GM19452 (cell line): ENCODE data around the gene UFSP1.
"Not testable (repeated sequence)": the region's sequence is repeated elsewhere in the genome, so short reads cannot be mapped to it uniquely, and the experiment has no call there.

ENCODE experiments used
- ATAC-seq: cut with Tn5 transposase; IDR thresholded peaks from one replicate; pipeline ENCODE4 v1.9.1; 2021; ENCODE audit not compliant: unreplicated experiment

Gene UFSP1

DNA sequence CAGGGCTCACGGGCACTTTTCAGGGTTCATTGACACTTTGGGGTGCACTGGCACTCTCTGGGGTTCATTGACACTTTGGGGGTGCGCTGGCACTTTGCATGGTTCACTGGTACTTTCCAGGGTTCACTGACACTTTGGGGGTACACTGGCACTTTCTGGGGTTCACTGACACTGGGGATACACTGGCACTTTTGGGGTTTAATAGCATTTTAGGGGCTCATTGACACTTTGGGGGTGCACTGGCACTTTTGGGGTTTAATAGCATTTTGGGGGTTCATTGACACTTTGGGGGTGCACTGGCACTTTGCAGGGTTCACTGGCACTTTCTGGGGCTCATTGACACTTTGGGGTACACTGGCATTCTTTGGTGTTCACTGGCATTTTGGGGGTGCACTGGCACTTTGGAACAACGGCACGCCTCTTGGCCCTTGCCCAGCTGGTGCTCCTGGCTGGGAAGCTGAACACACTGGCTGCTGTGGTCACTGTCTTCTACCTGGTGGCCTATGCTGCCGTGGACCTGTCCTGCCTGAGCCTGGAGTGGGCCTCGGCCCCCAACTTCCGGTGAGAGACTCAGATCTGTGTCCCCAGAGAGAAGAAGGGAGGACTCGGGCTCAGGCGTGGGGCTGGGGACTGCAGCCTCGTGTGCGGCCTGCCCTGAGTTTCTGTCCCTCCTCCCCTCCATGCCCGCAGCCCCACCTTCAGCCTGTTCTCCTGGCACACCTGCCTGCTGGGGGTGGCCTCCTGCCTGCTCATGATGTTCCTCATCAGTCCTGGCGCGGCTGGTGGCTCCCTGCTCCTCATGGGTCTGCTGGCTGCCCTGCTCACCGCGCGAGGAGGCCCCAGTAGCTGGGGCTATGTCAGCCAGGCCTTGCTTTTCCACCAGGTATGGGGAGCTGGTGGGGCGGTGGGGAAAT, 28.6 kb downstream of the UFSP1 start:
- no peak for ATAC-seq

DNA sequence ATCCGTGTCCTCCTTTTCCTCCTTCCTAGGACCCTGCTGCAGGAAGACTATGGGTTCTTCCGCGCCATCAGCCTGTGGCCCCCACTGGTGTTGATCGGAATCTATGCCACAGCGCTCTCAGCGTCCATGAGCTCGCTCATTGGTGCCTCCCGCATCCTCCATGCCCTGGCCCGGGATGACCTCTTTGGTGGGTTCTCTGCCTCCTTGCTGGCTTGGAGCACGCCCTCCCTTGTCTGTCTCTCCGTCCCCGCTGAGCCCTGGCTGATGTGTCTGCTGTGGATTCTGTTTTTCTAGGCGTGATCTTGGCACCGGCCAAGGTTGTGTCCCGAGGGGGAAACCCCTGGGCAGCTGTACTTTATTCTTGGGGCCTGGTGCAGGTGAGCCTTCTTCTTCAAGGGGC, 29.7 kb downstream of the UFSP1 start:
- ATAC-seq, result no peak

DNA sequence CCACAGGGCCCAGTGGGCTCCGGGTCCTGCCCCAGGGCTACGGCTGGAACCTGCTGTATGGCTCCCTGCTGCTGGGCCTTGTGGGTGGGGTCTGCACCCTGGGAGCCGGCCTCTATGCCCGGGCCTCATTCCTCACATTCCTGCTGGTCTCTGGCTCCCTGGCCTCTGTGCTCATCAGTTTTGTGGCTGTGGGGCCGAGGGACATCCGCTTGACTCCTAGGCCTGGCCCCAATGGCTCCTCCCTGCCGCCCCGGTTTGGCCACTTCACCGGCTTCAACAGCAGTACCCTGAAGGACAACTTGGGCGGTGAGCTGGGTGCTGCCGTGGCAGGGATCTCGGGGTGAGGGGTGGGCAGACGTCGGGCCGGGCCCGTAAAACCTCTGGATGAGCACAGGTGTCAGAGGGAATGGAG, 32.6 kb downstream of the UFSP1 start:
- no peak for ATAC-seq

DNA sequence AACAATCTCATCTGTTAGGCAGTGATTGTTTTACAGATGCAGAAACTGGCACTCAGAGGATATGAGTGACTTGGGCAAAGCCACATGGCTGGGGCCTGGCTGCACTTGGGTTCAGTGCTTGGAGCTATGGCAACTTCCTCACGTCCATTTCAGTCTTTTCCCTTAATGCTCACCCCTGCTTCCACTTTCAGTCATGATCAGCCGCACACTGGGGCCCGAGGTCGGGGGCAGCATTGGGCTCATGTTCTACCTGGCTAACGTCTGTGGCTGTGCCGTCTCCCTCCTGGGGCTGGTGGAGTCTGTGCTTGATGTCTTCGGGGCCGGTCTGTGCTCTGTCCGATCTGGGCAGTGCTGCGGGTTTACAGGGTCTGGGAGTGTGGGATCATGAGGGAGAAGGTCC, 34.0 kb downstream of the UFSP1 start:
- ATAC-seq, result no peak

DNA sequence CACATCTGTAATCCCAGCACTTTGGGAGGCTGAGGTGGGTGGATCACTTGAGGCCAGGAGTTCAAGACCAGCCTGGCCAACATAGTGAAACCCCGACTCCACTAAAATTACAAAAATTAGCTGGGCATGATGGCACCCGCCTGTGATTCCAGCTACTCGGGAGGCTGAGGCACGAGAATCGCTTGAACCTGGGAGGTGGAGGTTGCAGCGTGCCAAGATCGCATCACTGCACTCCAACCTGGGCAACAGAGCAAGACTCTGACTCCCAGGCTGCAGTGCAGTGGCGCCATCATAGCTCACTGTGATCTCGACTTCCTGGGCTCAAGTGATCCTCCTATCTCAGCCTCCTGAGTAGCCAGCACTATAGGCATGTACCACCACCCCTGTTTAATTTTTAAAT, 34.6 kb downstream of the UFSP1 start:
- ATAC-seq, result not testable (repeated sequence)

DNA sequence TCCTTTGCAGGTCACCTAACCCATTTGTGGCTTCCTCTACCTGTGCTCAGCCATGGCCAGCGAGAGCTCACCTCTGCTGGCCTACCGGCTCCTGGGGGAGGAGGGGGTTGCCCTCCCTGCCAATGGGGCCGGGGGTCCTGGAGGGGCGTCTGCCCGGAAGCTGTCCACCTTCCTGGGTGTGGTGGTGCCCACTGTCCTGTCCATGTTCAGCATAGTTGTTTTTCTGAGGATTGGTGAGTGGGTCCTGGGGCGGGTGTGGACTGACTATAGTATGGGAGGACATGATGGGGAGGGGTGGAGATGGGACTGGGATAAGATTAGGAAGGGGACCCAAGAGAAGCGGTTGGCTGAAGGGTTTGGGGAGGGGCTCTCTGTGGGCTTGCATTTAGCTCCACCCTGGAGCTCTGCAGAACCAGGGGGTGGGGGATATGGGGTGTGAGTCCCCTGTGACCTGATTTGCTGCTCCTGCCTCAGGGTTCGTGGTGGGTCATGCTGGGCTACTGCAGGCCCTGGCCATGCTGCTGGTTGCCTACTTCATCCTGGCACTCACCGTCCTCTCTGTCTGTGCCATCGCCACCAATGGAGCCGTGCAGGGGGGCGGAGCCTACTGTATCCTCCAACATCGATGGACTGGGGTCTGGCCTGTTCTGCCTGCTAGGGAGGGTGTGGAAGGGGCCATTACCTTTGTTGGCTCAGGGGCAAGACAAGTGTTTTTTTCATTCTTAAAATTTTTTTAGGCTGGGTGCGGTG, 35.2 kb downstream of the UFSP1 start:
- ATAC-seq, result no peak

DNA sequence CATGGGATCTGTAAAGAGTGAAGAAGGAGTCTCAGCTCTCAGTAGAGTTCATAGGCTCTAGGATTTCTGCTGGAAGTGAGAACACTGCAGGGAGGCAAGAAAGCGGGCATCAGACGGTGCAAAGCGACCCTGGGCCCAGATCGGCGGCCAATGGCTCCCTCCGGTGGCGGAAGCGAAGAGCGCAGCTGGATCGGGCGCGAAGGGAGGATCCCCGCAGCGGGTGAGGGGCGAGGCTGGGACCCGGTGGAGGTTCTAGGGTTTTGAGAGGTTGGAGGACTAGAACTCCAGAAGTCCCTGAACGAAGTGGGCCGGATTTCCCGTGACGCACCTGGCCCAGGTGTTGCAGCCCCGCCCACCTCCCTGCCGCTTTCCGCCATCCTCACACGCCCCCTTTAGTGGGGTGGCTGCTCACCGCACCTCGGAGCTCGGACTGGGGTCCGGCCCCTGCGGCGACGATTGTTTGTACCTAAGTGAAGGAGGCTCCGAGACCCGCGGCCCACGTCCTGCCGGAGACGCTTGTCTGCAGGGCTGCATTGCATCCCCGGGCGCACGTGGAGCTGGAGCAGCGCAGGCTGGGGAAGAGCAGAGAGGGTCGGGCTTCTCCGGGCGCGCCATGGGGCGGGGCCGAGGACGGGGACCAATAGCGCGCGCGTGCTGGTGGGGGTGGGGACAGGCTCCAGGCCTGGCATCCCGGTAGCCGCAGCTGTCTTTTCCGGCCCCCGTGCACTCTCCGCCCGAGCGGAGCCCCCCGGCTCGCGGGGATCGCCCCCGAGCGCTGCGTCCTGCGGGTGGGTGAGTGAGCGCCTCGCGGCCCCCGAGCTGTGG, 37.3 kb downstream of the UFSP1 start, which contains the start of gene SLC12A9:
TSS of gene SLC12A9 (plus strand) at position 666 of the 825 bp plus-strand sequence. CDS start 1,485 bp downstream, outside the sequence.
- ATAC-seq, result peak; percentile 79

DNA sequence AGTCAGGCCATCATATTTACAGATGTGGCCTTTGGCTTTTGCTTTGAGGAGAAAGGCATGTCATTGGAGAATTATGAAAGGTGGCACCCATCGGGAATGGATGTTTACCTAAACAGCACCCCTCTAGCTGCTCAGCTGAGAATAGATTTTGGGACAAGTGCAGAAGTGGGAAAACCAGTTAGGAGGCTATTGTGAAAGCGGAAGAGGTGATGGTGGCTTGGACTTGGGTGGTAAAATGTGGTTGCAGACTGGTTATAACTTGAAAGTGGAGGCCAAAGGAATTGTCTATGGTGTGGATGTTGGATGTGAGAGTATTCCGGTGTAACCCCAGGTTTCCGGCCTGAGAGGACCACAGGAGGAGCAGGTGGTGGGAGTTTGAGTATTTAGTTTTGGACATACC, 42.2 kb downstream of the UFSP1 start:
- no peak for ATAC-seq

DNA sequence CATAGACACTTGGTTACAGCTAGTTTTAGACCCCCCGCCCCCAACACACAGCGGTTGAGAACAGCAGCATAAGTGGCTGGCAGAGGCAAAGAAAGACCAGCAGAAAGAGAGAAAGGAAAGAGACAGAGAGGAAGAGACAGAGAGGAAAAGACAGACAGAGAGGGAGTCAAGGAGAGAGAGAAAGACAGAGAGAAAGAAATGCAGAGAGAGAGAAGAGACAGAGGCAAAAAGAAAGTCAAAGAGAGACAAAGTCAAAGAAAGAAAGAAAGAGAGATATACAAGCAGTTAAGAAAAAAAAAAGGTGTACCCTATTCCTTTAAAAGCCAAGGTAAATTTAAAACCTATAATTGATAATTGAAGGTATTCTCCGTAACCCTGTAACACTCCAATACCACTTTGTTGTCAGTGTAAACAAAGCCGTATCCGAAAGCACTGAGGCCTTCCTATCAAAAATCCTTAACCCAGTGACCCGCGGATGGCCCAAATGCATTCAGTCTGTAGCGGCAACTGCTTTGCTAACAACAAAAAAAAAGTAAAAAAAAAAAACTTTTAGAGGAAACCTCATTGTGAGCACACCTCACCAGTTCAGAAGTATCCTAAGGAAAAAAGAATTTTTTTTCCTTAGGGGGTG, 48.9 kb downstream of the UFSP1 start:
- ATAC-seq, result no peak

DNA sequence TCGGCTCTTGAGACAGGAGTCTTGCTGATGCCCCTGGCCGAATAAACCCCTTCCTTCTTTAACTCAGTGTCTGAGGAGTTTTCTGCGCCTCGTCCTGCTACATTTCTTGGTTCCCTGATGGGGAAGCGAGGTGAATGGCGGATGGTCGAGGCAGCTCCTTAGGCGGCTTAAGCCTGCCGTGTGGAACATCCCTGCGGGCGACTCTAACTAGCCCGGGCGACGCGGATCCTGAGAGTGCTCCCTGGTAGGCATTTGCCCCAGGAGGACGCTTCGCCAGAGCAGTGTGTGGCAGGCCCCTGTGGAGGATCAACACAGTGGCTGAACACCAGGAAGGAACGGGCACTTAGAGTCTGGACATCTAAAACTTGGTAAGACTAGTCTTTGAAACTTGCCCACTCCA, 50.2 kb downstream of the UFSP1 start:
- no peak for ATAC-seq
